Naive B cell (primary cell): ENCODE measurements around the gene PEX10. TPM values are rescaled to one million over a fixed set of nuclear protein-coding genes. Genes with fewer than 3 reads are reported as not detected.

Source experiments
- ATAC-seq, 2 donors: fragments of 150-1000 bp; cut with Tn5 transposase; 2 replicates each; pipeline ENCODE4 v1.10.0; 2021; ENCODE audit warnings: low read depth in 2 of 2, mild to moderate bottlenecking in 2 of 2, moderate library complexity in 2 of 2
- DNase-seq: peaks from one replicate; pipeline ENCODE4 v3.0.0; 2022
- H3K27ac Mint-ChIP-seq, 6 donors: one replicate each; pipeline ENCODE4 v1.8.0; 2020 to 2022; ENCODE audit warnings: mild to moderate bottlenecking in 6 of 6, mixed read lengths in 6 of 6, moderate library complexity in 5 of 6, inconsistent platforms in 2 of 6
- H3K27me3 Mint-ChIP-seq, 3 donors: one replicate each; pipeline ENCODE4 v1.8.0; 2021 to 2022; ENCODE audit warnings: mixed read lengths in 3 of 3, mild to moderate bottlenecking in 1 of 3
- H3K36me3 Mint-ChIP-seq, 2 donors: one replicate each; pipeline ENCODE4 v1.8.0; 2020 to 2022; ENCODE audit warnings: mixed read lengths in 2 of 2, inconsistent platforms in 1 of 2, mild to moderate bottlenecking in 1 of 2
- H3K4me1 Mint-ChIP-seq, 3 donors: one replicate each; pipeline ENCODE4 v1.8.0; 2020 to 2022; ENCODE audit warnings: mixed read lengths in 3 of 3, inconsistent platforms in 1 of 3, mild to moderate bottlenecking in 1 of 3, moderate library complexity in 1 of 3
- H3K4me3 Mint-ChIP-seq, 8 donors: one replicate each; pipeline ENCODE4 v1.8.0; 2020 to 2022; ENCODE audit warnings: mild to moderate bottlenecking in 8 of 8, mixed read lengths in 8 of 8, moderate library complexity in 8 of 8, inconsistent platforms in 2 of 8
- H3K9me3 Mint-ChIP-seq, 7 donors: one replicate each; pipeline ENCODE4 v1.8.0; 2020 to 2022; ENCODE audit warnings: mixed read lengths in 7 of 7, mild to moderate bottlenecking in 5 of 7, inconsistent platforms in 2 of 7, moderate library complexity in 1 of 7
- polyA plus RNA-seq, 6 donors: library from polyadenylated mRNA; unstranded; fragments of 300-500 nt; fragmentation: Illumina TruSeq; gene quantifications; one replicate each; pipeline ENCODE4 v1.2.3, GENCODE V29; 2021; ENCODE audit warnings: low read depth in 6 of 6

Gene PEX10
- polyA plus RNA-seq, 6 donors from 2014 or later: 10.7 to 24.1 (median 15.1) TPM

DNA sequence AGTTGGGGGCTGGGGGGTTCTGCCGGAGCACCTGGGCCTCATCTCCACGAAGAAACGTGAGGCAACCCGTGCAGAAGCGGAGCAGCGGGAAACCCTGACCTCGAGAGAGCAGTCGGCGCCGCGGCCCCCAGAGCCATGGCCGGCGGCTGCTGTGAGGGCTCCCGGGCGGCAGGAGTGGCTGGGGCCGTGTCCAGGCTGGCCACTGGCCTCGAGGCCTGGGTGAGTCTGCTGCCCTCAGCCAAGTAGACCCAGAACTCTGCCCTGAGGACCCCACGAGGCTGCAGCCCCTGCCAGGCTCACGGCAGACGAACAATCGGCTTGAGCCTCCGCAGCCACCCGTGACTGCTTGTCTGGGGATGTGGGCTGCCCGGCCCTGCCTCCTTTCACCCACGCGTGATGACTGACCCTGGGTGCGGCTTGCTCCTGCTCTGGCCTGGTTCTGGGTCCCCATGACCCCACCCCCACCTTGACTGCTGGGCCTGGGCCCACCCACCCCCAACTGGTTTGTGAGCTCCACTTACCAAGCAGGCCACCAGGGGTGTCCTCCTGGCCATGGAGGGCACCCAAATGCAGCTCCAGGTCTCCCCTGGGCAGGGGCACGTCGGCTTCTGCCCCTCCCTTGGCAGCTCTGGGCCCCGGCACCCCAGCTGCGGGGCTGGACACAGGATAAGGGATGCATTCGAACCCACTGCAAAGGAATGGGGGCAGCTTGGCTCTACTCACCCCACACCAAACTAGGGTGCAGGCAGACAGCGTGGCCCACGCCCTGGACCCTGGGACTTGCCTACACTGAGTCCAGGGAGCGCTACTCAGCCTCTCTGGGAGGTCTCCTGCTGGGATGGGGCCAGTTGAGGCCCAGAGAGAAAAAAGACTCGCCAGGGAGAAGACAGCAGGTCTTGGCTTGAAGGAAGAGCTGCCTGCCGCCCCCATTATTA lies 55.2 kb downstream of the PEX10 start:
- no peak for DNase-seq
- no peaks in the 10 kb centered on the region for H3K4me1 Mint-ChIP-seq
- no peak overlapping the region for H3K4me3 Mint-ChIP-seq
- no peak for ATAC-seq
- no peaks in the 10 kb centered on the region for H3K27me3 Mint-ChIP-seq
- peak overlapping the region in 1 of 6 donors; percentile 67 for H3K27ac Mint-ChIP-seq
- H3K9me3 Mint-ChIP-seq: peaks cover 0 to 4% (median 0%) of the 10 kb centered on the region in 7 donors
- peaks cover 0 to 3% of the 10 kb centered on the region in 2 donors for H3K36me3 Mint-ChIP-seq

DNA sequence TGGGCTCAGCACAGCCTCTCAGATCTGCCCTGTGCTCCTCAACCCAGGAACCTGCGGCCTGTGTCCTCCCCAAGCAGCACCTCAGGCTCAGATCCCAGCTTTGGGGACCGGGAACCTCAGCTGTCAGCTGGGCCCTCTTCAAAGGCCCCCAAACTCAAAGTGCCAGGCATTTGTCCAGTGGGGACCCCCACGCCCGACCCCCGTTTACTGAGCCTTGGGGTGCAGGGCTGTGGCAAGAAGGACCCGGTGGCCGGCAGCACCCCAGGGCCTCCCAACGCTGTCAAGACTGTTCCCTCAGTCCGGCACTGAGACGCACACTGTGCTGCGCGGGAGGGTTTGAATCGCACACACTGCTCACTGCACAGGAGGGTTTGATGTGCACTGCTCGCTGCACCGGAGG lies 56.0 kb downstream of the PEX10 start:
- Mint-ChIP-seq H3K27ac (no peak overlapping the region), H3K27me3 (no peaks in the 10 kb centered on the region), H3K4me3 (no peak overlapping the region), H3K36me3 (no peaks in the 10 kb centered on the region), H3K9me3 (peaks cover 0 to 4% (median 0%) of the 10 kb centered on the region in 7 donors), H3K4me1 (no peaks in the 10 kb centered on the region)
- no peak for ATAC-seq
- DNase-seq: no peak

DNA sequence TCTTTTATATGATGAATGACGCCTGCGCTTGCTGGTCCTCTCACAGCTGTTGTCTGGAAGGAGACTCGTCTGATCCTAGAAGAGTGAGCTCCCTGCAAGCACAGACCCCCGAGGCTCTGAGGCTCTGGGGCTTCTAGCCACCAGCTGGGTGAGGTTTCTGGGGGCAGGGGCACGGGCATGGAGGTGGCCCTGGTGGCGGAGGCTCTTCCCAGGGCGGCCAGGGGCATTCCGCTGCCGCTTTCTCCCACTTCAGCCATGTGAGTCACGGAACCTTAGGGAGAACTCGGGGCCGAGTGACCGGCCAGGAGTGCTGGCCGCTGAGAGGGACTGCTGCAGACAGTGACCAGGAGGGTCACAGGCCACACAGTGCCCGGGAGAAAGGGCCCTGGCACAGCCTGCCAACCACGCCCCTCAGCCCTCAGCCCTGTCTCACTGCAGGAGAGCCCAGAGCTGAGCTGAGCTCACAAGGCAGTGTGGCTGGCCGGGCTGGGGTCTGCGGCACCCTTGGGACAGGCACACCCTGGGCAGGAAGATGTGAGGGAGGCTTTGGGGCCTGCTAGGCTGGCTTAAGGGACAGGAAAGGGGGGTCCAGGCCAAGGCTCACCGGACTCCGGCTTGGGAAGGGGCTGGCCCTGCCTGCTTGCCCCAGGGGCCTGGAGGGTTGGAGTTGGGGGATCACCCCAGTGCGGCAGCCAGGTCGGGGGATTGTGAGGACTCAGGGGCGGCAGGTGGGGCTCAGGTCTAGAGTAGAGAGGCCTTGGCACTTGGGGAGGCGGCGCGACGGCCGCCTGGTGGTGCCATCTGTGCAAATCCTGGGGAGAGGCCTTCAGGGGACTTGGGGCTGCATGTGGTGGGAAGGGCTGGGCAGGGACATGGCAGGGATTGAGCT lies 56.7 kb downstream of the PEX10 start:
- no peak overlapping the region for H3K4me3 Mint-ChIP-seq
- ATAC-seq (no peak), DNase-seq (no peak)
- no peaks in the 10 kb centered on the region for H3K27me3 Mint-ChIP-seq
- no peak overlapping the region for H3K27ac Mint-ChIP-seq
- no peaks in the 10 kb centered on the region for H3K4me1 Mint-ChIP-seq
- H3K9me3 Mint-ChIP-seq: peaks cover 0 to 4% (median 0%) of the 10 kb centered on the region in 7 donors
- no peaks in the 10 kb centered on the region for H3K36me3 Mint-ChIP-seq

DNA sequence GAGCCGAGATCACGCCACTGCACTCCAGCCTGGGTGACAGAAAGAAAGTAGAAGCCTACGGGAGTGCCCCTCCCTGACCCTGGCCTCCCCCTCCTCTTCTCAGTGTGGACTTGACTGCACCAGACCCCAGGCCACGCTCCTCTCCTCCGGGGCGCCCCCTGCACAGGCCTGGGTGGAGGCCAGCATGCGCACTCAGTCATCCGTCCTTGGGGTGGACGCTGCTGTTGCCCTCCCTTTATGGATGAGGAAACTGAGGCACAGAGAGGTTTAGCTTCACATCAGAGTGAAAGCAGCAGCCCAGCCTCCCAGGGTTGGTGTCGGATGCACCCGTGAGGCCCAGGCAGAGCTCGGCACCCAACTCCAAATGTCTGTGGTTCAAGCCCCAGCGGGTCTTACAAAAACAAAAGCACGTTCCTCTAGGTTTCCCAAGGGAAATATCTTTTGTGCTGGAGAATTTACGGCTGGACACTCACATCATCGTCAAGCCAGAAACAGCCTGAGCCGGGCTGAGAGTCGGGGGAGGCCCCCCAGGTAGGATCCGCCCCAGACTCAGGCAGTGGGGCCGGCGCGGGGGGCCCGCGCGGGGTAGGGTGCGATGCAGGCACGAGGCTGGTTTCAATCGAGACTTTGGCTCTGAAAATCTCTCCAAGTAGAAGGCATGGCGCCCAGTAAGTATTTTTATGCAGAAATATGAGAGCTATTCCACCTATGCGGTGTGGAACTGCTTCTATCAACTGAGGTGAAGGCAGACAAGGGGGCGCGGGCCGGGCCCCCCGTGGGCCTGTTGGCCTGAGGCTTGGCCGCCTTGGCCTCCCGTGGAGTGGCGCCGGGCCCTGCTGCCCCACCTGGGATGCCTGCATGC lies 57.6 kb downstream of the PEX10 start:
- Mint-ChIP-seq H3K27me3 (no peaks in the 10 kb centered on the region), H3K27ac (peak overlapping the region in 1 of 6 donors; percentile 36), H3K4me1 (no peaks in the 10 kb centered on the region), H3K9me3 (no peaks in the 10 kb centered on the region), H3K36me3 (no peaks in the 10 kb centered on the region), H3K4me3 (no peak overlapping the region)
- no peak for ATAC-seq
- DNase-seq: no peak

Other genes starting within 250 kb of the PEX10 start
- gene FAAP20, start 217.8 kb downstream of the PEX10 start, polyA plus RNA-seq: 10 to 100 TPM; 67.1 to 90.7 (median 77.7) TPM
- 1 to 10 TPM in 1 of 6 donors, under 1 TPM in 4, not detected in 1; 0.26 to 1.3 (median 0.52) TPM for gene SKI, start 184.2 kb downstream of the PEX10 start, polyA plus RNA-seq
- 1 to 10 TPM in 5 of 6 donors, under 1 TPM in 1; 0.29 to 7.1 (median 6.1) TPM for gene MORN1, start 21.0 kb downstream of the PEX10 start, polyA plus RNA-seq
- 100 to 1,000 TPM; 116 to 129 (median 121) TPM for gene RER1, start 20.7 kb downstream of the PEX10 start, polyA plus RNA-seq
- gene PLCH2, start 63.7 kb upstream of the PEX10 start, polyA plus RNA-seq: 1 to 10 TPM in 5 of 6 donors, under 1 TPM in 1; 0.94 to 2.5 (median 1.6) TPM
- gene PANK4, start 114.0 kb upstream of the PEX10 start, polyA plus RNA-seq: 10 to 100 TPM in 3 of 6 donors, 1 to 10 TPM in 3; 8.6 to 22.2 (median 9.9) TPM
- not detected for gene HES5, start 117.7 kb upstream of the PEX10 start, polyA plus RNA-seq
- gene TNFRSF14, start 143.8 kb upstream of the PEX10 start, polyA plus RNA-seq: 10 to 100 TPM; 40.7 to 75.6 (median 50.4) TPM
- 10 to 100 TPM; 11.6 to 18.6 (median 13.7) TPM for gene PRXL2B, start 174.2 kb upstream of the PEX10 start, polyA plus RNA-seq
- gene MMEL1, start 220.5 kb upstream of the PEX10 start, polyA plus RNA-seq: 1 to 10 TPM in 5 of 6 donors, not detected in 1; 1.0 to 8.5 (median 5.3) TPM